B cell (primary cell): ENCODE results near the gene RAB7B. TPM values are rescaled to one million over a fixed set of nuclear protein-coding genes. Genes with fewer than 3 reads are reported as not detected.

Source experiments
- ATAC-seq: fragments of 200-7000 bp; cut with Tn5 transposase; one replicate; pipeline ENCODE4 v1.10.0; 2021; ENCODE audit warnings: low read depth, mild to moderate bottlenecking, moderate number of reproducible peaks, moderate library complexity
- CTCF ChIA-PET: fragments of 350-600 bp; sonication (Branson Sonifier 250); formaldehyde crosslinking; loops from one replicate; lab custom pipeline; 2021; ENCODE audit warnings: antibody characterized with exemption, inconsistent platforms; lab: Charles Lee
- POLR2A ChIA-PET: fragments of 350-600 bp; sonication (Branson Sonifier 250); formaldehyde crosslinking; loops from one replicate; lab custom pipeline; 2021; ENCODE audit warnings: antibody characterized with exemption; lab: Charles Lee
- DNase-seq: peaks from one replicate; pipeline ENCODE4 v3.0.0; 2013
- H2AFZ ChIP-seq: 2 replicates; pipeline ENCODE4 v1.6.1; 2012; ENCODE audit warnings: mild to moderate bottlenecking, low read depth, low read length; ENCODE audit not compliant: insufficient read depth, poor library complexity, severe bottlenecking
- H3K27ac ChIP-seq, 2 donors: 1 replicate in 1 of 2; 2 replicates in 1 of 2; pipeline ENCODE4 v1.5.1; 2012 to 2013; ENCODE audit warnings: low read length in 2 of 2, mild to moderate bottlenecking in 2 of 2, moderate library complexity in 1 of 2
- H3K27me3 ChIP-seq, 4 experiments: fragments of 200-600 bp in 1 of 4; sonication (generic) in 1 of 4; replicated peaks in 1 of 4; 1 replicate in 2 of 4; 2 replicates in 2 of 4; pipeline versions ENCODE4 v1.6.1 to v1.7.0; 2013 to 2016; ENCODE audit warnings: low read length in 3 of 4, mild to moderate bottlenecking in 2 of 4, mixed read lengths in 1 of 4, moderate library complexity in 1 of 4; ENCODE audit not compliant: insufficient read depth in 4 of 4, control insufficient read depth in 3 of 4; ENCODE audit errors: control extremely low read depth in 1 of 4
- H3K36me3 ChIP-seq, 2 experiments: replicated peaks in 1 of 2; 1 replicate in 1 of 2; 2 replicates in 1 of 2; pipeline versions ENCODE4 v1.6.1 to v1.7.1; 2013; ENCODE audit warnings: low read length in 1 of 2; ENCODE audit not compliant: insufficient read depth in 2 of 2, control insufficient read depth in 1 of 2; ENCODE audit errors: control extremely low read depth in 1 of 2, extremely low read depth in 1 of 2
- H3K4me1 ChIP-seq, 2 donors: fragments of 200-600 bp in 1 of 2; sonication (generic) in 1 of 2; 1 replicate in 1 of 2; 2 replicates in 1 of 2; pipeline versions ENCODE4 v1.5.1 to v1.6.1; 2013 to 2017; ENCODE audit warnings: low read length in 2 of 2; ENCODE audit not compliant: control insufficient read depth in 2 of 2, insufficient read depth in 2 of 2
- H3K4me2 ChIP-seq: replicated peaks from 2 replicates; pipeline ENCODE3; 2012; ENCODE audit warnings: mild to moderate bottlenecking, low read depth, low read length; ENCODE audit not compliant: poor library complexity, severe bottlenecking
- H3K4me3 ChIP-seq, 5 experiments: fragments of 200-600 bp in 1 of 5; sonication (generic) in 1 of 5; 1 replicate in 3 of 5; 2 replicates in 2 of 5; pipeline versions ENCODE4 v1.5.1 to v1.7.0; 2011 to 2016; ENCODE audit warnings: low read length in 4 of 5, mild to moderate bottlenecking in 4 of 5, low read depth in 2 of 5, control low read depth in 1 of 5, moderate library complexity in 1 of 5; ENCODE audit not compliant: insufficient read depth in 1 of 5; ENCODE audit errors: control extremely low read depth in 1 of 5, extremely low read depth in 1 of 5
- H3K79me2 ChIP-seq: fragments of 200-600 bp; sonication (generic); one replicate; pipeline ENCODE4 v1.6.0; 2016; ENCODE audit warnings: low read length; ENCODE audit not compliant: control insufficient read depth, insufficient read depth
- H3K9ac ChIP-seq: fragments of 200-600 bp; sonication (generic); 2 replicates; pipeline ENCODE4 v1.6.1; 2017; ENCODE audit warnings: mild to moderate bottlenecking, low read length, moderate library complexity
- H3K9me3 ChIP-seq, 3 donors: one replicate each; pipeline versions ENCODE4 v1.6.1 to v1.7.1; 2013; ENCODE audit warnings: low read length in 2 of 3; ENCODE audit not compliant: control insufficient read depth in 2 of 3, insufficient read depth in 1 of 3; ENCODE audit errors: control extremely low read depth in 1 of 3
- H4K20me1 ChIP-seq: 2 replicates; pipeline ENCODE4 v1.6.0; 2012; ENCODE audit warnings: mild to moderate bottlenecking, low read length; ENCODE audit not compliant: insufficient read depth, control insufficient read depth, poor library complexity, severe bottlenecking
- H3K27ac Mint-ChIP-seq: one replicate; pipeline ENCODE4 v1.8.0; 2021; ENCODE audit warnings: mixed read lengths
- H3K27me3 Mint-ChIP-seq: one replicate; pipeline ENCODE4 v1.8.0; 2021; ENCODE audit warnings: mixed read lengths
- H3K4me1 Mint-ChIP-seq: one replicate; pipeline ENCODE4 v1.8.0; 2021; ENCODE audit warnings: mixed read lengths
- H3K4me3 Mint-ChIP-seq: one replicate; pipeline ENCODE4 v1.8.0; 2021; ENCODE audit warnings: mixed read lengths
- H3K9me3 Mint-ChIP-seq: one replicate; pipeline ENCODE4 v1.8.0; 2022; ENCODE audit warnings: mixed read lengths; ENCODE audit not compliant: insufficient read depth
- CTCF ChIP-seq: fragments of 200-600 bp; IDR thresholded peaks from one replicate; pipeline ENCODE4 v1.8.0; 2022; ENCODE audit warnings: antibody characterized with exemption, mild to moderate bottlenecking
- EZH2 ChIP-seq: IDR thresholded peaks from 2 replicates; pipeline ENCODE4 v1.6.1; 2012; ENCODE audit warnings: borderline replicate concordance, low read depth, mild to moderate bottlenecking, moderate library complexity, low read length; ENCODE audit not compliant: insufficient read depth, poor library complexity, severe bottlenecking
- WGBS: methylation state at CpG from one replicate; pipeline ENCODE4 v1.1.5; 2013; ENCODE audit warnings: missing lambda C conversion rate; ENCODE audit not compliant: insufficient coverage; 5-methylcytosine and 5-hydroxymethylcytosine counted together
- intact Hi-C: fragments of 100-400 bp; cut with micrococcal nuclease; formaldehyde crosslinking; loops from one replicate; pipeline ENCODE4 v1.10.0; 2022
- polyA plus RNA-seq: library from polyadenylated mRNA; depleted of rRNA; stranded (reverse); fragments of >200 nt; gene quantifications from 2 replicates; pipeline ENCODE4 v1.2.3, GENCODE V29; 2012
- total RNA-seq, 2 donors: library from RNA; stranded (reverse); fragments of 120-200 nt in 1 of 2; gene quantifications; 1 replicate in 1 of 2; 2 replicates in 1 of 2; pipeline versions ENCODE4 v1.2.3 to v1.2.4, GENCODE V29; 2013 to 2022

The RAB7B gene
- total and polyA plus RNA-seq, 2 donors (not counting 1 experiment from before 2014, with no cell fraction given) = not detected

GRCh38 chr1:206049919-206050600, 46.9 kb upstream of the RAB7B start:
- H3K4me2 ChIP-seq = peak overlapping the region; percentile 30
- ChIA-PET POLR2A (interaction anchor here (1.2 to 1.4 kb wide), 4 partner anchors 8 to 18 kb away, joined by 3 to 16 read pairs (median 6); no protein-coding TSS in a partner anchor), CTCF (interaction anchor here (0.6 to 3.0 kb wide), 7 partner anchors 8 to 169 kb away, joined by 3 to 30 read pairs (median 13); no protein-coding TSS in a partner anchor)
- no peak overlapping the region for H2AFZ ChIP-seq
- ATAC-seq = no peak
- H3K9me3 ChIP-seq = no peaks in the 10 kb centered on the region
- WGBS = 50% methylated on average over 1 of the region's 3 CpGs
- H3K79me2 ChIP-seq = peaks cover 6% of the 10 kb centered on the region
- peak overlapping the region in 1 of 5 experiments; percentile 6 for H3K4me3 ChIP-seq
- peaks cover 71 to 78% of the 10 kb centered on the region in 2 donors for H3K4me1 ChIP-seq
- TF ChIP-seq CTCF (no peak), EZH2 (no peak)
- H3K9ac ChIP-seq = no peak overlapping the region
- H4K20me1 ChIP-seq = no peaks in the 10 kb centered on the region
- H3K27ac ChIP-seq = peak overlapping the region; percentile 91 to 93
- intact Hi-C loops = loop anchor here (1.0 to 10.0 kb wide), 5 partner anchors 9 to 765 kb away; no protein-coding TSS in a partner anchor
- no peaks in the 10 kb centered on the region for H3K27me3 ChIP-seq
- Mint-ChIP-seq H3K4me3 (peak overlapping the region; percentile 56), H3K9me3 (no peaks in the 10 kb centered on the region), H3K27ac (peak overlapping the region; percentile 99), H3K27me3 (no peaks in the 10 kb centered on the region), H3K4me1 (peaks cover 82% of the 10 kb centered on the region)
- no peak for DNase-seq
- H3K36me3 ChIP-seq = no peaks in the 10 kb centered on the region

- peak overlapping the region; percentile 99 for H3K27ac Mint-ChIP-seq
Measured at GRCh38 chr1:206049293-206049692, 46.1 kb upstream of the RAB7B start.

More at GRCh38 chr1:206049293-206049692, 46.1 kb upstream of the RAB7B start:
- H3K9ac ChIP-seq = no peak overlapping the region
- ChIA-PET POLR2A (no interaction called here), CTCF (interaction anchor here (0.6 to 9.1 kb wide), 5 partner anchors 9 to 67 kb away, joined by 3 to 122 read pairs (median 5); no protein-coding TSS in a partner anchor)
- no peaks in the 10 kb centered on the region for H3K36me3 ChIP-seq
- no peak overlapping the region for H3K4me3 ChIP-seq
- H3K4me1 ChIP-seq = peaks cover 74 to 76% of the 10 kb centered on the region in 2 donors
- peak; percentile 68 for DNase-seq
- H3K27ac ChIP-seq = peak overlapping the region; percentile 91 to 93
- H2AFZ ChIP-seq = no peak overlapping the region
- intact Hi-C loops = no loop called here
- peaks cover 12% of the 10 kb centered on the region for H3K79me2 ChIP-seq
- no peaks in the 10 kb centered on the region for H3K27me3 ChIP-seq
- no peak for TF ChIP-seq CTCF
- no peak for TF ChIP-seq EZH2
- H3K4me2 ChIP-seq = no peak overlapping the region
- ATAC-seq = no peak
- Mint-ChIP-seq H3K27me3 (no peaks in the 10 kb centered on the region), H3K4me1 (peaks cover 82% of the 10 kb centered on the region), H3K4me3 (peak overlapping the region; percentile 50), H3K9me3 (no peaks in the 10 kb centered on the region)
- H4K20me1 ChIP-seq = no peaks in the 10 kb centered on the region
- H3K9me3 ChIP-seq = no peaks in the 10 kb centered on the region
